OCI-LY7 (cell line): ENCODE measurements around the gene UBTD1.

Experiments
- EZH2phosphoT487 ChIP-seq: fragments of 200-600 bp; sonication (generic); IDR thresholded peaks from 2 replicates; pipeline ENCODE4 v1.6.1; 2018; ENCODE audit warnings: low read depth, borderline replicate concordance, mild to moderate bottlenecking, mixed run types, antibody characterized with exemption, low read length, moderate library complexity, mixed read lengths
- TF ChIP-seq, protein P1 (sequence below): fragments of 200-600 bp; sonication (generic); conservative IDR thresholded peaks from 2 replicates; pipeline ENCODE4 v1.5.1; 2014; ENCODE audit warnings: mild to moderate bottlenecking, antibody characterized with exemption, low read length, moderate library complexity, mixed read lengths

DNA sequence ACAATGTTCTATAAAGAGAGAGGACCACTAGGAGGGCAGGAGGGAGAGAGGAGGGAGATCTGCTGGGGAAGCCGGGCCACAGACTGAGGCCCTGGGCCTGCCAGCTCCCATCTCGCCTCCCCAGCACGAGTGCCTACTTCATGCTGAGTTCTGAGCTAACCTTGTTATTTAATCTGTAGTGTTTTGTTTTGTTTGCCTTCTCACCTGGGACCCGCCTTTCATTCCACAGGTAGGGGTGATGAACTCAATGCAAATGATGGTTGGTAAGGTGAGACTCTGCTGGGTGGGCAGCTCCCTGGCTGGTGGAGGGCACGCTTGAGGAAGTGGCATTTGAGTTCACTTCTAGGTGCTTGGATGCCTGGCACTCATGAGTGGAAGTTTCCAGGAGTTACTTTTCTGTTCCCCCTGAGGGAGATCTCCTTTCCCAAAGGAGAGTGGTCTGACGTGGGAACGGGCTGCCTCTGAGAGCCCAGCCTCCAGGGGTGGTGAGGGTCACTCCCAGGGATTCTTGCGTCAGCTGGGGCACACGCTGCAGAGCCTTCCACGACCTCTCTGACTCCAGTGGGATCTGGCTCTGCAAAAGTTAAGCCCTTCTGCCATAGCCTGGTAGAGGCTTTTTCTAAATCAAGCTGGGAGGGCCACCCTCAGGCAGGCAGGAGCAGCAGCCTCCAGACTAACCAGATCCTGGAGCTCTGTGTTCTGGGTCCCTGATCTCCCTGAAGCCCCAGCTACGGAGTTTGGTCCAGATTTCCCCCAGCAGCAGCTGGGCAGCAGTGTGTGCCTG lies 22.4 kb downstream of the UBTD1 start:
- TF ChIP-seq, protein P1, sequence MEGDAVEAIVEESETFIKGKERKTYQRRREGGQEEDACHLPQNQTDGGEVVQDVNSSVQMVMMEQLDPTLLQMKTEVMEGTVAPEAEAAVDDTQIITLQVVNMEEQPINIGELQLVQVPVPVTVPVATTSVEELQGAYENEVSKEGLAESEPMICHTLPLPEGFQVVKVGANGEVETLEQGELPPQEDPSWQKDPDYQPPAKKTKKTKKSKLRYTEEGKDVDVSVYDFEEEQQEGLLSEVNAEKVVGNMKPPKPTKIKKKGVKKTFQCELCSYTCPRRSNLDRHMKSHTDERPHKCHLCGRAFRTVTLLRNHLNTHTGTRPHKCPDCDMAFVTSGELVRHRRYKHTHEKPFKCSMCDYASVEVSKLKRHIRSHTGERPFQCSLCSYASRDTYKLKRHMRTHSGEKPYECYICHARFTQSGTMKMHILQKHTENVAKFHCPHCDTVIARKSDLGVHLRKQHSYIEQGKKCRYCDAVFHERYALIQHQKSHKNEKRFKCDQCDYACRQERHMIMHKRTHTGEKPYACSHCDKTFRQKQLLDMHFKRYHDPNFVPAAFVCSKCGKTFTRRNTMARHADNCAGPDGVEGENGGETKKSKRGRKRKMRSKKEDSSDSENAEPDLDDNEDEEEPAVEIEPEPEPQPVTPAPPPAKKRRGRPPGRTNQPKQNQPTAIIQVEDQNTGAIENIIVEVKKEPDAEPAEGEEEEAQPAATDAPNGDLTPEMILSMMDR, result no peak
- TF ChIP-seq EZH2phosphoT487, result no peak
